ENCODE data around the gene INSC.

DNA sequence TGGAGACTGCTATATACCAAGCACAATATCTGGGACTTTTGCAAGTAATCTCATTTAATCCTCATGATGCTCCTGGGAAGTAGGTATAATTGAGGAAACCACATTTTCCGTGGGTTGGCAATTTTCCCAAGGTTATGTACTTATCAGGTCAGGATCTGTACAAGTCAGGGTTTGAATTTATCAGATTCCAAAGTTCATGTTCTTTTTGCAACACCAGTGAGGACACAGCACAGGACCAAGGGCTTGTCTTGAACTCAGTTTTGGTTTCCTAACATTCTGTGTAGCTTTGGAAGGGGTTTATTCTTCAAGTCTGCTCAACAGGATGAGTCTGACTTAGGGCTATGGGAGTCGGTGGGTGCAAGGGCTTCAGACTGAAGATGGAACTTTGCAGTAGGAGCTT lies 30.4 kb downstream of the INSC start:
- TF ChIP-seq, protein P1, sequence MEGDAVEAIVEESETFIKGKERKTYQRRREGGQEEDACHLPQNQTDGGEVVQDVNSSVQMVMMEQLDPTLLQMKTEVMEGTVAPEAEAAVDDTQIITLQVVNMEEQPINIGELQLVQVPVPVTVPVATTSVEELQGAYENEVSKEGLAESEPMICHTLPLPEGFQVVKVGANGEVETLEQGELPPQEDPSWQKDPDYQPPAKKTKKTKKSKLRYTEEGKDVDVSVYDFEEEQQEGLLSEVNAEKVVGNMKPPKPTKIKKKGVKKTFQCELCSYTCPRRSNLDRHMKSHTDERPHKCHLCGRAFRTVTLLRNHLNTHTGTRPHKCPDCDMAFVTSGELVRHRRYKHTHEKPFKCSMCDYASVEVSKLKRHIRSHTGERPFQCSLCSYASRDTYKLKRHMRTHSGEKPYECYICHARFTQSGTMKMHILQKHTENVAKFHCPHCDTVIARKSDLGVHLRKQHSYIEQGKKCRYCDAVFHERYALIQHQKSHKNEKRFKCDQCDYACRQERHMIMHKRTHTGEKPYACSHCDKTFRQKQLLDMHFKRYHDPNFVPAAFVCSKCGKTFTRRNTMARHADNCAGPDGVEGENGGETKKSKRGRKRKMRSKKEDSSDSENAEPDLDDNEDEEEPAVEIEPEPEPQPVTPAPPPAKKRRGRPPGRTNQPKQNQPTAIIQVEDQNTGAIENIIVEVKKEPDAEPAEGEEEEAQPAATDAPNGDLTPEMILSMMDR (IDR thresholded peaks at IDR 0.05): no peak
- TF ChIP-seq POLR2A (IDR thresholded peaks at IDR 0.05): no peak
- TF ChIP-seq EP300 (IDR thresholded peaks at IDR 0.05): no peak

Data from tibial nerve (tissue), 4 donors.